ENCODE data around the gene CDPF1.

DNA sequence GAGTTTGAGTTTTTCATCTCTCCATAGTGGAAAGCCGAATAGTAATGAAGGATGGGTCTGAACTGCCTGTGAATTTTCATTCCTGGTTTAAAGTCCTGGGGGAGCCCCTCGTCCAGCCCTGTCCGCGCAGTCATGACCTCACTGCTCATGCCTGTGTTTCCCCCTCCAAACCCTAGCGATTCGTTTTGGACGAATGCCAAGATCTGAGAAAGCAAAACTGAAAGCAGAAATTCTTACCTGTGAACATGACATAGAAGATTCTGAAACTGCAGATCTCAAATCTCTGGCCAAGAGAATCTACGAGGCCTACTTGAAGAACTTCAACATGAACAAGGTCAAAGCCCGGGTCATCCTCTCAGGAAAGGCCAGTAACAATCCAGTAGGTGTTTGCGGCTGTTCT lies 30.5 kb downstream of the CDPF1 start:
- TF ChIP-seq, protein P1, sequence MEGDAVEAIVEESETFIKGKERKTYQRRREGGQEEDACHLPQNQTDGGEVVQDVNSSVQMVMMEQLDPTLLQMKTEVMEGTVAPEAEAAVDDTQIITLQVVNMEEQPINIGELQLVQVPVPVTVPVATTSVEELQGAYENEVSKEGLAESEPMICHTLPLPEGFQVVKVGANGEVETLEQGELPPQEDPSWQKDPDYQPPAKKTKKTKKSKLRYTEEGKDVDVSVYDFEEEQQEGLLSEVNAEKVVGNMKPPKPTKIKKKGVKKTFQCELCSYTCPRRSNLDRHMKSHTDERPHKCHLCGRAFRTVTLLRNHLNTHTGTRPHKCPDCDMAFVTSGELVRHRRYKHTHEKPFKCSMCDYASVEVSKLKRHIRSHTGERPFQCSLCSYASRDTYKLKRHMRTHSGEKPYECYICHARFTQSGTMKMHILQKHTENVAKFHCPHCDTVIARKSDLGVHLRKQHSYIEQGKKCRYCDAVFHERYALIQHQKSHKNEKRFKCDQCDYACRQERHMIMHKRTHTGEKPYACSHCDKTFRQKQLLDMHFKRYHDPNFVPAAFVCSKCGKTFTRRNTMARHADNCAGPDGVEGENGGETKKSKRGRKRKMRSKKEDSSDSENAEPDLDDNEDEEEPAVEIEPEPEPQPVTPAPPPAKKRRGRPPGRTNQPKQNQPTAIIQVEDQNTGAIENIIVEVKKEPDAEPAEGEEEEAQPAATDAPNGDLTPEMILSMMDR (IDR thresholded peaks at IDR 0.05): no peak
- no peak for TF ChIP-seq POLR2A (IDR thresholded peaks at IDR 0.05)

Data from esophagus squamous epithelium (tissue), 4 donors.